MCF 10A (cell line): ENCODE measurements around the gene RABL6. TPM values are rescaled to one million over a fixed set of nuclear protein-coding genes. Genes with fewer than 3 reads are reported as not detected.

Experiments used
- BruUV-seq: library from RNA; stranded (reverse); fragments of 400-500 nt; replicated peaks from 2 replicates; lab custom pipeline; 2021; lab: Mats Ljungman, UMichigan
- CTCF ChIA-PET: fragments of 300-600 bp; sonication (Branson Sonifier 250); formaldehyde crosslinking; extraction: SDS; loops from one replicate; lab custom pipeline; 2021; ENCODE audit warnings: antibody characterized with exemption, inconsistent platforms; lab: Yijun Ruan, JAX
- POLR2A ChIA-PET: fragments of 300-600, 350-650 bp; sonication (Branson Sonifier 250); formaldehyde crosslinking; extraction: SDS; loops from one replicate; lab custom pipeline; 2020; ENCODE audit warnings: antibody characterized with exemption, inconsistent platforms; lab: Yijun Ruan, JAX
- DNase-seq: peaks from one replicate; pipeline ENCODE4 v3.0.0-alpha.2; 2018; ENCODE audit not compliant: unreplicated experiment
- H3K27ac Mint-ChIP-seq: one replicate; pipeline ENCODE4 v1.8.0; 2022; ENCODE audit warnings: mild to moderate bottlenecking, low read depth, mixed read lengths; ENCODE audit not compliant: unreplicated experiment
- H3K27me3 Mint-ChIP-seq: one replicate; pipeline ENCODE4 v1.8.0; 2022; ENCODE audit warnings: mixed read lengths; ENCODE audit not compliant: insufficient read depth, unreplicated experiment
- H3K36me3 Mint-ChIP-seq: one replicate; pipeline ENCODE4 v1.8.0; 2022; ENCODE audit warnings: mild to moderate bottlenecking, moderate library complexity, mixed read lengths; ENCODE audit not compliant: insufficient read depth, unreplicated experiment
- H3K4me1 Mint-ChIP-seq: one replicate; pipeline ENCODE4 v1.8.0; 2022; ENCODE audit warnings: mixed read lengths; ENCODE audit not compliant: insufficient read depth, unreplicated experiment
- H3K4me3 Mint-ChIP-seq: one replicate; pipeline ENCODE4 v1.8.0; 2022; ENCODE audit warnings: mild to moderate bottlenecking, moderate library complexity, mixed read lengths; ENCODE audit not compliant: unreplicated experiment
- H3K9me3 Mint-ChIP-seq: one replicate; pipeline ENCODE4 v1.8.0; 2022; ENCODE audit warnings: mixed read lengths; ENCODE audit not compliant: unreplicated experiment
- intact Hi-C: fragments of 100-400 bp; cut with micrococcal nuclease; formaldehyde crosslinking; loops from 2 replicates; pipeline ENCODE4 v1.14.1; 2022
- total RNA-seq: library from RNA; stranded (reverse); gene quantifications from 2 replicates; pipeline ENCODE4 v1.2.3, GENCODE V29; 2022
- TF ChIP-seq, protein P1 (sequence below): fragments of 200-600 bp; IDR thresholded peaks from one replicate; pipeline ENCODE4 v1.8.0; 2022; ENCODE audit warnings: antibody characterized with exemption, mild to moderate bottlenecking; ENCODE audit not compliant: unreplicated experiment

RABL6 gene
- total RNA-seq, 1 experiment from 2014 or later: 77.8 TPM

DNA sequence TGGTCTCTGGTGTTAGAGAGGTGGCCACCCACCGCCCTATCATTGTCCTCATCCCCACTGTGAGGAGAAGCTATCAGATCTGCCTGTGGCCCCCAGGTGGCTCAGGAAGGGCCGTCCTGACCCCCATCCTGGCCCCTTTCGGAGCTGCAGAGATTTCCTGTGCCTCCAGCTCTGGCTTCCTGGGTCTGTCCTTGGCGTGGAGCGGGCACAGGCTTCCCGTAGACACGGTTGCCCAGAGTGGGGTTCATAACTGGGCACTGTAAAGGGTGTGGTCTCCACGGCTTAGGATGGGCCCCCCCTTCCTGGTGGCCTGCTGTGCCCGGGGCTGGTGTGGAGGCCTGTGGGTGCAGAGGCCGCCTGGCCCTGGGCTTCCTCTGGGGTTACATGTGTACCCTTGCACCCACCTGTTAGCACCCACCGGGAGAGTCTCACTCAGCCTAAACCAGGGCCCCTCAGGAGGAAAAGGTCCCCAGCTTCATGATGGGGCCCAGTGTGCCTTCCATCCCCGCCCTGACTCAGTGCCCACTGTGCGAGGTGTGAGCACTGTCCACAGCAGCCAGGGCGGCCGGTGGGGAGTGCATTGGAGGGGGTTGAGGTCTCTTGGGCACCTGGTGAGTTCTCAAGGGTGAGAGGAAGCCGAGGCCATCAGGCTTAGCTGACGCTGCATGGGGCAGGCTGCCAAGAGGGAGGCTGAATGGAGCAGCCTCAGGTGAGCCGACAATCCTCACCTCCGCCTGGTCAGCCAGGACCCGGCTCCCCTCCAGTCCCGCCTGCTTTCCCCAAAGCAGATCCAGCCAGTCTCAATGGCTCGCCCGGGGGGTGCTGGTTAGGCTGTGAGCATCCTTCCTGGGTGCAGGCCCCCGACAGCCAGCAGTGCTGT lies 19.2 kb downstream of the RABL6 start:
- no peak for DNase-seq
- H3K27me3 Mint-ChIP-seq: no peaks in the 10 kb centered on the region
- ChIA-PET CTCF (interaction anchor here (0.6 to 1.8 kb wide), 2 partner anchors 11 to 18 kb away, joined by 3 to 6 read pairs; no protein-coding TSS in a partner anchor), POLR2A (interaction anchor here (0.8 kb wide), 1 partner anchor 23 kb away, joined by 3 read pairs; no protein-coding TSS in a partner anchor)
- TF ChIP-seq, protein P1, sequence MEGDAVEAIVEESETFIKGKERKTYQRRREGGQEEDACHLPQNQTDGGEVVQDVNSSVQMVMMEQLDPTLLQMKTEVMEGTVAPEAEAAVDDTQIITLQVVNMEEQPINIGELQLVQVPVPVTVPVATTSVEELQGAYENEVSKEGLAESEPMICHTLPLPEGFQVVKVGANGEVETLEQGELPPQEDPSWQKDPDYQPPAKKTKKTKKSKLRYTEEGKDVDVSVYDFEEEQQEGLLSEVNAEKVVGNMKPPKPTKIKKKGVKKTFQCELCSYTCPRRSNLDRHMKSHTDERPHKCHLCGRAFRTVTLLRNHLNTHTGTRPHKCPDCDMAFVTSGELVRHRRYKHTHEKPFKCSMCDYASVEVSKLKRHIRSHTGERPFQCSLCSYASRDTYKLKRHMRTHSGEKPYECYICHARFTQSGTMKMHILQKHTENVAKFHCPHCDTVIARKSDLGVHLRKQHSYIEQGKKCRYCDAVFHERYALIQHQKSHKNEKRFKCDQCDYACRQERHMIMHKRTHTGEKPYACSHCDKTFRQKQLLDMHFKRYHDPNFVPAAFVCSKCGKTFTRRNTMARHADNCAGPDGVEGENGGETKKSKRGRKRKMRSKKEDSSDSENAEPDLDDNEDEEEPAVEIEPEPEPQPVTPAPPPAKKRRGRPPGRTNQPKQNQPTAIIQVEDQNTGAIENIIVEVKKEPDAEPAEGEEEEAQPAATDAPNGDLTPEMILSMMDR: no peak
- H3K4me1 Mint-ChIP-seq: no peaks in the 10 kb centered on the region
- intact Hi-C loops: no loop called here
- H3K9me3 Mint-ChIP-seq: no peaks in the 10 kb centered on the region
- H3K4me3 Mint-ChIP-seq: no peak overlapping the region
- BruUV-seq: no TSS peak
- no peak overlapping the region for H3K27ac Mint-ChIP-seq
- H3K36me3 Mint-ChIP-seq: peaks cover 63% of the 10 kb centered on the region

DNA sequence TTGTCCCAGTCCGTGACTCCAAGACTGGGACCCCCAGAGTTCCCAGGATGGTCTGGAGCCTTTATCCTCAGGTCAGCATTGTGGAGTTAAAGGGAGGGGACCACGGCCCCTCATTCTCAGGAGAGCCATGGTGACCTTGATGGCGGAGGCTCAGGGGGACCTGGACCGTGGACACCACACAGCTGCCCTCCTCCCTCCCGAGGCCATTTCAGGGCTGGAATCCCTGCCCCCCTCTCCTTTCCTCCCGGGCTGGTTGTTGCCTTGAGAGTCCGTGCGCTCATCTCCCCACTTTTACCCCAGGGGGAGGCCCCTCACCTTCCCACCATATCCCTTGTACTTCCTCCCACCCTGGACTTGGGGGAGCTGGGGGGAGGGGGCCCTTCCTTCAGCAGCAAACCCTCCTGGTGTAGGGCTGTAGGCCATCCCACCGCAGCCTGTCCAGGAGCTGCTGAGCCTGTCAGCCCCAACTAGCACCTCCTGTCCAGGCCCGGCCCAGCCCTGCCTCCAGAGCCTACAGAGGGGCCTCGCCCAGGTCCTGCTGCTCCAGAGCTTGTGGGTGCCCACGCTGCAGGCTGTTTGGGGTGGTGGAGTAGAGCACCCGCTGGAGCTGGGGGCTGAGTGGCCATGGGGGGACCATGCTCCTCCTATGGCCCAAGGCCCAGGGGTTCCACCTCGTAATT lies 20.2 kb downstream of the RABL6 start:
- DNase-seq: no peak
- no TSS peak for BruUV-seq
- ChIA-PET CTCF (interaction anchor here (1.8 kb wide), 1 partner anchor 12 kb away, joined by 6 read pairs; no protein-coding TSS in a partner anchor), POLR2A (interaction anchor here (0.8 kb wide), 1 partner anchor 23 kb away, joined by 3 read pairs; no protein-coding TSS in a partner anchor)
- no peaks in the 10 kb centered on the region for H3K4me1 Mint-ChIP-seq
- H3K36me3 Mint-ChIP-seq: peaks cover 61% of the 10 kb centered on the region
- H3K27me3 Mint-ChIP-seq: no peaks in the 10 kb centered on the region
- TF ChIP-seq, protein P1: no peak
- intact Hi-C loops: no loop called here
- no peaks in the 10 kb centered on the region for H3K9me3 Mint-ChIP-seq
- no peak overlapping the region for H3K4me3 Mint-ChIP-seq
- H3K27ac Mint-ChIP-seq: no peak overlapping the region

DNA sequence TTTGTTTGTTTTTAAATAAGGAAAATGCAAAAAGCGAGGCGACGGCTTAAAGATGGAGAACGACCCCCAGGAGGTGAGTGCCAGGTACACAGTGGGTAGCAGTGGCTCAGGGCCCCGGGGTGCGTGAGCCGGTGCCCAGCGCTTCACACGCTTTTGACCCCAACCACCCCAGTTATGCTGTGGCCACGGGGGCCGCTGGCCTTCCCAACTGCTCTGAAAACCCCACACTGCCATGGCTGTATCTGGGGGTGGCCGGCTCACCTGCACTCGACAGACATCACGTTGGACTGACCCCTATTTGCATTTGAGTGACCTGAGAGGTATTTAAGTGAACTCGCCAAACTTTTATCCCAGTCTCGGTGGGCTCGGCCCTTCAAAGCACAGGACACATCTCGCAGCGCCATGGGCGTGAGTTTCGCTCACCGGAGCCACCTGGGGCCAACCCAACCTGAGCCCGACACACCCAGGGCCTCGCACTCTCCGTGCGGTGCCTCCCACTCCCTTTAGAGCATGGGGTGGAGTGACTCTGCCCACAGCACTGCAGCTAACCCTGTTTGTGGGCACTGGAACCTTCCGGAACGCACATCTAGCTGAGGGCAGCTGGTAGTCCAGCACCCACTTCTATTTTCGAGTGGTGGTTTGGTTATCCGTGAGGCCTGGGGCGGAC lies 20.9 kb downstream of the RABL6 start:
- BruUV-seq: no TSS peak
- DNase-seq: no peak
- intact Hi-C loops: no loop called here
- H3K4me3 Mint-ChIP-seq: no peak overlapping the region
- TF ChIP-seq, protein P1: no peak
- POLR2A ChIA-PET: no interaction called here
- H3K4me1 Mint-ChIP-seq: no peaks in the 10 kb centered on the region
- no peak overlapping the region for H3K27ac Mint-ChIP-seq
- H3K27me3 Mint-ChIP-seq: no peaks in the 10 kb centered on the region
- CTCF ChIA-PET: interaction anchor here (1.3 kb wide), 1 partner anchor 12 kb away, joined by 3 read pairs; no protein-coding TSS in a partner anchor
- no peaks in the 10 kb centered on the region for H3K9me3 Mint-ChIP-seq
- peaks cover 54% of the 10 kb centered on the region for H3K36me3 Mint-ChIP-seq
